Measurements from ENCODE around the gene LOXHD1. TPM values are rescaled to one million over a fixed set of nuclear protein-coding genes. Genes with fewer than 3 reads are reported as not detected.

The LOXHD1 gene, protein sequence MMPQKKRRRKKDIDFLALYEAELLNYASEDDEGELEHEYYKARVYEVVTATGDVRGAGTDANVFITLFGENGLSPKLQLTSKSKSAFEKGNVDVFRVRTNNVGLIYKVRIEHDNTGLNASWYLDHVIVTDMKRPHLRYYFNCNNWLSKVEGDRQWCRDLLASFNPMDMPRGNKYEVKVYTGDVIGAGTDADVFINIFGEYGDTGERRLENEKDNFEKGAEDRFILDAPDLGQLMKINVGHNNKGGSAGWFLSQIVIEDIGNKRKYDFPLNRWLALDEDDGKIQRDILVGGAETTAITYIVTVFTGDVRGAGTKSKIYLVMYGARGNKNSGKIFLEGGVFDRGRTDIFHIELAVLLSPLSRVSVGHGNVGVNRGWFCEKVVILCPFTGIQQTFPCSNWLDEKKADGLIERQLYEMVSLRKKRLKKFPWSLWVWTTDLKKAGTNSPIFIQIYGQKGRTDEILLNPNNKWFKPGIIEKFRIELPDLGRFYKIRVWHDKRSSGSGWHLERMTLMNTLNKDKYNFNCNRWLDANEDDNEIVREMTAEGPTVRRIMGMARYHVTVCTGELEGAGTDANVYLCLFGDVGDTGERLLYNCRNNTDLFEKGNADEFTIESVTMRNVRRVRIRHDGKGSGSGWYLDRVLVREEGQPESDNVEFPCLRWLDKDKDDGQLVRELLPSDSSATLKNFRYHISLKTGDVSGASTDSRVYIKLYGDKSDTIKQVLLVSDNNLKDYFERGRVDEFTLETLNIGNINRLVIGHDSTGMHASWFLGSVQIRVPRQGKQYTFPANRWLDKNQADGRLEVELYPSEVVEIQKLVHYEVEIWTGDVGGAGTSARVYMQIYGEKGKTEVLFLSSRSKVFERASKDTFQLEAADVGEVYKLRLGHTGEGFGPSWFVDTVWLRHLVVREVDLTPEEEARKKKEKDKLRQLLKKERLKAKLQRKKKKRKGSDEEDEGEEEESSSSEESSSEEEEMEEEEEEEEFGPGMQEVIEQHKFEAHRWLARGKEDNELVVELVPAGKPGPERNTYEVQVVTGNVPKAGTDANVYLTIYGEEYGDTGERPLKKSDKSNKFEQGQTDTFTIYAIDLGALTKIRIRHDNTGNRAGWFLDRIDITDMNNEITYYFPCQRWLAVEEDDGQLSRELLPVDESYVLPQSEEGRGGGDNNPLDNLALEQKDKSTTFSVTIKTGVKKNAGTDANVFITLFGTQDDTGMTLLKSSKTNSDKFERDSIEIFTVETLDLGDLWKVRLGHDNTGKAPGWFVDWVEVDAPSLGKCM (N-terminal part only)
- not detected in 2 replicates for total RNA-seq
- long read RNA-seq, result 0 reads

DNA sequence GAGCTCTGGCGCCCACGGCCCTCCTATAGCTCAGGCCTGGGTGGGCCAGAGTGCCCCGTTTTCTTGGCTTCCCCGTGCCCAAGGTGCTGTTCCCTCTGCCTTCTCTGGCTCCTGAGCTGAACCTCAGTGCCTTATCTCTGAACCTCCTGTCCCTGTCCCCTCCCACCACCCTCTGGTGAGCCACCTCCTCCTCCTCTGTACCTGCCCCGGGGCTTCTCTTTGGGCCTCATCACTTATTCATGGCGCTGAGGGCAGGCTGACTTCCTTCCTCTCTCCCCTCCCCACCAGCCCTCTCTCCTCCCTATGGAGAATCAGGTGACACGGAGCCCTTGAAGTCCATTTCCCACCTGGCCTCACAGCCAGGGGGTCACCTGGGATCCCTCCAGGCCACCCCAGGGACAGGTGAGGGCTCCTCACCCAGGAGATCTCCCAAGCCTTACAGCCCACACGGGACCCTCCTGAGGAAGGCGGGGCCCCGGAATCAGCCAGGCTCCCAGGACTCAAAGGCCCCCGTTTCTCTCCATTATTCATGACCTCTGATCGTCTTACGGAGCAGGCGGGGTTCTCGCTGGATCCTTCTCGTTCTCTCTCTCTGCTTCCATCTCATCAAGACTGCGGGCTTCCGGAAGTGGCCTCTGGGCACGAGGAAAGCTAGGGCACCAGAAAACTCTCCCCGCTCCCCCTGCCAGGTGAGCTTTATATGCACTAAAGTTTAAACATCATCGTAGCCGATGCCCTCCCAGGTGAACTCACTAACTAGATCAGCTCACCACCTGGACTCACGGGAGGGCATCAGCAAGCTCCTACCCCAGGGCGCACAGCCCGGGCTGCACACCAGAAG, at the start of gene LOXHD1:
Gene LOXHD1, minus strand, starts transcription at position 106 of the 841 bp plus-strand sequence. CDS start 187 bp downstream, outside the sequence.
- no peak for DNase-seq (ENCODE audit: low read depth, low spot score)
- H3K4me3 Mint-ChIP-seq, result no peak within 1 kb of the TSS
- H3K9me3 Mint-ChIP-seq, result no peaks in the 10 kb centered on the region
- peaks cover 7% of the 10 kb centered on the region for H3K4me1 Mint-ChIP-seq
- no peak for TF ChIP-seq CTCF (conservative IDR thresholded peaks at IDR 0.05)
- no peaks in the 10 kb centered on the region for H3K36me3 Mint-ChIP-seq (ENCODE audit: low read depth)
- H3K27me3 Mint-ChIP-seq (ENCODE audit: low read depth), result peaks cover 8% of the 10 kb centered on the region
- no peak within 1 kb of the TSS for H3K27ac Mint-ChIP-seq (ENCODE audit: unreplicated experiment)

DNA sequence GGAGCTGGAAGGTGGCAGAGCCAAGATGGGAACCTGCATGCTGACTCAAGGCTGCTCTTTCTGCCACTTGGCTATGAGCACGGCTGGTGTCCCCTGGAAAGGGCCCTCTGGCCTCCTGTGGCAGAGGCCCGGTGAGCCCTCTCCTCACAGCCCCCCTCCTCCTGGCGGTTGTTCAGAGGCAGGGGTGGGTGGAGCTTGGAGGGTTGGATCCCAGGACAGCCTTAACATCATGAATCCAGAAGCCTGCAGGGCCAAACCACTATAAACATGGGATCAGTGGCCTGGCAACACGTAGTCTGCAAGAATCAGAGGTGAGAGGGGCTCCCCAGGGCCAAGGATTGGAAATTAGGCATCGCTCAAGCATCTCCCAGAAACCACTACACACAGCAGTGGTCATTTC, 48.5 kb upstream of the LOXHD1 start:
- Mint-ChIP-seq H3K9me3 (no peaks in the 10 kb centered on the region), H3K27me3 (ENCODE audit: low read depth) (no peaks in the 10 kb centered on the region), H3K4me1 (no peaks in the 10 kb centered on the region), H3K4me3 (no peak overlapping the region), H3K36me3 (ENCODE audit: low read depth) (no peaks in the 10 kb centered on the region), H3K27ac (ENCODE audit: unreplicated experiment) (no peak overlapping the region)
- TF ChIP-seq CTCF (conservative IDR thresholded peaks at IDR 0.05), result no peak
- DNase-seq (ENCODE audit: low read depth, low spot score), result no peak

- TF ChIP-seq CTCF (conservative IDR thresholded peaks at IDR 0.05), result no peak
- H3K9me3 Mint-ChIP-seq, result no peaks in the 10 kb centered on the region
- DNase-seq (ENCODE audit: low read depth, low spot score), result no peak
- no peaks in the 10 kb centered on the region for H3K27me3 Mint-ChIP-seq (ENCODE audit: low read depth)
- no peak overlapping the region for H3K27ac Mint-ChIP-seq (ENCODE audit: unreplicated experiment)
- H3K4me1 Mint-ChIP-seq, result peaks cover 4% of the 10 kb centered on the region
- H3K36me3 Mint-ChIP-seq (ENCODE audit: low read depth), result no peaks in the 10 kb centered on the region
- no peak overlapping the region for H3K4me3 Mint-ChIP-seq
Measured at GRCh38 chr18:46704816-46705215, 47.8 kb upstream of the LOXHD1 start.

DNA sequence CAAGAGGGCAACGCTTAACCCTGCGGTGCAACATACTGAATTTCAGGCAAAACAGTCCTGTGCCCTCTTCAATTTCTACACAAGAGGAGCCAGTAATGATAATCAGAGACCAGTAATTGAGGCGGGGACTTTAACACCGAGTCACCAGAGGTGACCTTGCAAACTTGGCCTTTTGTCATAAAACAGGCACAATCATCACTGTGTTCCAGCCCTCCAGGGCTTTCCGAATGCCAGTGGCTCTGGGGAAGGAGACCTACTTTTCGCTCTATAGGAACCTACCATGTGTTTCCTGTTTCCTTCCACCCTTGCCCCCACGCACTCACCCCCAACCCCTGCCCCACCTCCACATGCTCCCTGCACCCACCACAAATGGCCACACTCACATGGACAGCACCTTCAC, 47.2 kb upstream of the LOXHD1 start:
- Mint-ChIP-seq H3K9me3 (no peaks in the 10 kb centered on the region), H3K36me3 (ENCODE audit: low read depth) (no peaks in the 10 kb centered on the region), H3K27me3 (ENCODE audit: low read depth) (no peaks in the 10 kb centered on the region), H3K4me3 (no peak overlapping the region), H3K4me1 (peaks cover 4% of the 10 kb centered on the region), H3K27ac (ENCODE audit: unreplicated experiment) (peak overlapping the region; percentile 27)
- DNase-seq (ENCODE audit: low read depth, low spot score), result no peak
- no peak for TF ChIP-seq CTCF (conservative IDR thresholded peaks at IDR 0.05)

Data from neural crest cell (in vitro differentiated cells).